ENCODE data around the gene SLC27A1.
A peak's percentile ranks its signal among the peaks of the same experiment; 100 is the strongest.

SLC27A1 gene

GRCh38 chr19:17484520-17485185 lies 14.3 kb downstream of the SLC27A1 start:
- DNase-seq, result no peak

GRCh38 chr19:17486545-17487240 lies 16.4 kb downstream of the SLC27A1 start:
- DNase-seq, result no peak

GRCh38 chr19:17487284-17488121 lies 17.2 kb downstream of the SLC27A1 start:
- no peak for DNase-seq

GRCh38 chr19:17488593-17489391 lies 18.5 kb downstream of the SLC27A1 start:
- no peak for DNase-seq

GRCh38 chr19:17489392-17490030 lies 19.2 kb downstream of the SLC27A1 start:
- DNase-seq, result no peak

- DNase-seq, result no peak
Observed at GRCh38 chr19:17490411-17490810, 20.1 kb downstream of the SLC27A1 start.

GRCh38 chr19:17491287-17491686 lies 21.0 kb downstream of the SLC27A1 start:
- DNase-seq, result peak in 8 of 56 donors; percentile 12 to 33 (median 19)

- no peak for DNase-seq
Observed at GRCh38 chr19:17495639-17496296, 25.4 kb downstream of the SLC27A1 start.

- peak in 35 of 56 donors; percentile 8 to 70 (median 24) for DNase-seq
Observed at GRCh38 chr19:17496337-17496997, 26.1 kb downstream of the SLC27A1 start.

GRCh38 chr19:17497149-17497798 lies 26.9 kb downstream of the SLC27A1 start:
- DNase-seq, result peak in 1 of 56 donors; percentile 18

GRCh38 chr19:17499025-17499424 lies 28.7 kb downstream of the SLC27A1 start:
- DNase-seq, result peak in 6 of 56 donors; percentile 3 to 27 (median 18)

GRCh38 chr19:17499648-17500446 lies 29.5 kb downstream of the SLC27A1 start:
- DNase-seq, result no peak

GRCh38 chr19:17500447-17501198 lies 30.3 kb downstream of the SLC27A1 start:
- no peak for DNase-seq

GRCh38 chr19:17503240-17503639 lies 32.9 kb downstream of the SLC27A1 start:
- no peak for DNase-seq

GRCh38 chr19:17504030-17504429 lies 33.7 kb downstream of the SLC27A1 start:
- no peak for DNase-seq

GRCh38 chr19:17504456-17504855 lies 34.1 kb downstream of the SLC27A1 start:
- DNase-seq, result no peak

- no peak for DNase-seq
Observed at GRCh38 chr19:17505223-17505622, 34.9 kb downstream of the SLC27A1 start.

Measured in nucleus accumbens (tissue), 56 donors.